Measurements from ENCODE around the gene WWC2.

DNA sequence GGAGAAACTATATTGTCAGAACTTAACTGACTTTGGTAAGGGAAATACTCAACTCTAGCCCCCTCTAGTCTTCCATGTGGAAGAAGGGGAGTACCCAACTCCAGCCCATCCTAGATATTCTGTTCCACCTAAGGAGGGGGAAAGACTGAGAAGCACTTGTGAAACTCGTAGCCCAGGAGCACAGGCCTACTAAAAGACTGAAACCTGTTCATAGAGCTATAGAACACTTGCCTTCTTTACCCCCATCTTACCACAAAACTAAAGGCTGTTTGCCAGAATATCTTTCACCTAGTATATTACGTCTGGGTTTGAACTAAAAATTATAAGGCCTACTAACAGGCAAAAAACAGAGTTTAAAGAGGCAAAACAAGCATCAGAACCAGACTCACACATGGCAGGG, 205.5 kb downstream of the WWC2 start:
- no peak for TF ChIP-seq POLR2A (IDR thresholded peaks at IDR 0.05)
- TF ChIP-seq, protein P1, sequence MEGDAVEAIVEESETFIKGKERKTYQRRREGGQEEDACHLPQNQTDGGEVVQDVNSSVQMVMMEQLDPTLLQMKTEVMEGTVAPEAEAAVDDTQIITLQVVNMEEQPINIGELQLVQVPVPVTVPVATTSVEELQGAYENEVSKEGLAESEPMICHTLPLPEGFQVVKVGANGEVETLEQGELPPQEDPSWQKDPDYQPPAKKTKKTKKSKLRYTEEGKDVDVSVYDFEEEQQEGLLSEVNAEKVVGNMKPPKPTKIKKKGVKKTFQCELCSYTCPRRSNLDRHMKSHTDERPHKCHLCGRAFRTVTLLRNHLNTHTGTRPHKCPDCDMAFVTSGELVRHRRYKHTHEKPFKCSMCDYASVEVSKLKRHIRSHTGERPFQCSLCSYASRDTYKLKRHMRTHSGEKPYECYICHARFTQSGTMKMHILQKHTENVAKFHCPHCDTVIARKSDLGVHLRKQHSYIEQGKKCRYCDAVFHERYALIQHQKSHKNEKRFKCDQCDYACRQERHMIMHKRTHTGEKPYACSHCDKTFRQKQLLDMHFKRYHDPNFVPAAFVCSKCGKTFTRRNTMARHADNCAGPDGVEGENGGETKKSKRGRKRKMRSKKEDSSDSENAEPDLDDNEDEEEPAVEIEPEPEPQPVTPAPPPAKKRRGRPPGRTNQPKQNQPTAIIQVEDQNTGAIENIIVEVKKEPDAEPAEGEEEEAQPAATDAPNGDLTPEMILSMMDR (IDR thresholded peaks at IDR 0.05) = no peak

Measured in esophagus squamous epithelium (tissue), 4 donors.